Esophagus (tissue), 2 donors: Measurements from ENCODE around the gene MGST3. TPM values are rescaled to one million over a fixed set of nuclear protein-coding genes. Genes with fewer than 3 reads are reported as not detected.
"Not testable (repeated sequence)": the region's sequence is repeated elsewhere in the genome, so short reads cannot be mapped to it uniquely, and the experiment has no call there.

Experiments
- H3K27ac ChIP-seq, 2 donors: one replicate each; pipeline ENCODE4 v1.5.1; 2013; ENCODE audit warnings: low read depth in 2 of 2, mild to moderate bottlenecking in 2 of 2, inconsistent platforms in 1 of 2, low read length in 1 of 2, moderate library complexity in 1 of 2
- H3K27me3 ChIP-seq, 2 donors: one replicate each; pipeline ENCODE4 v1.6.1; 2013; ENCODE audit warnings: low read length in 2 of 2, control low read depth in 1 of 2, mild to moderate bottlenecking in 1 of 2; ENCODE audit not compliant: insufficient read depth in 2 of 2, control insufficient read depth in 1 of 2
- H3K36me3 ChIP-seq, 2 donors: one replicate each; pipeline ENCODE4 v1.6.1; 2013; ENCODE audit warnings: low read length in 1 of 2; ENCODE audit not compliant: control insufficient read depth in 2 of 2, insufficient read depth in 2 of 2
- H3K4me1 ChIP-seq, 2 donors: one replicate each; pipeline ENCODE4 v1.6.1; 2013; ENCODE audit warnings: low read length in 1 of 2; ENCODE audit not compliant: control insufficient read depth in 2 of 2, insufficient read depth in 2 of 2
- H3K4me3 ChIP-seq, 2 donors: one replicate each; pipeline ENCODE4 v1.5.1; 2013; ENCODE audit warnings: low read length in 2 of 2, mild to moderate bottlenecking in 2 of 2, low read depth in 1 of 2, moderate library complexity in 1 of 2
- H3K9me3 ChIP-seq, 2 donors: one replicate each; pipeline ENCODE4 v1.6.1; 2013; ENCODE audit warnings: mild to moderate bottlenecking in 2 of 2, low read depth in 1 of 2, low read length in 1 of 2, moderate library complexity in 1 of 2; ENCODE audit not compliant: control insufficient read depth in 2 of 2, insufficient read depth in 1 of 2
- WGBS, 2 donors: extraction: QIAGEN DNeasy Blood & Tissue Kit; methylation state at CpG; one replicate each; pipeline ENCODE4 v1.1.7; 2013; 5-methylcytosine and 5-hydroxymethylcytosine counted together
- polyA plus RNA-seq, 2 donors: library from polyadenylated mRNA; stranded (reverse); fragments of 200-250 nt; gene quantifications; one replicate each; pipeline ENCODE4 v1.2.3, GENCODE V29; 2013
- donor health status: healthy with polysubstance abuse.
- donor health status: Bipolar disorder and iron deficiency.

Gene MGST3
- polyA plus RNA-seq, 2 donors: 100 to 148 TPM

DNA sequence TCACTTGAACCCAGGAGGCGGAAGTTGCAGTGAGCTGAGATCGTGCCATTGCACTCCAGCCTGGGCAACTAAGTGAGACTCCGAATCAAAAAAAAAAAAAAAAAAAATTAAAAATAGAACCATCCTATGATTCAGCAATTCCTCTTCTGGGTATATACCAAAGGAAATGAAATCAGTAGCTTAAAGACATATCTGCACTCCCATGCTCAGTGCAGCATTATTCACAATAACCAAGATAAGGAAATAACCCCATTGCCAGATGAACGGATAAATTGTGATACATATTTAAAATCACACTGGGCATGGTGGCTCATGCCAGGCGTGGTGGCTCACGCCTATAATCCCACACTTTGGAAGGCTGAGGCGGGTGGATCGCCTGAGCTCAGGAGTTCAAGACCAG lies 43.6 kb downstream of the MGST3 start:
- Histone ChIP-seq H3K27me3 (no peaks in the 10 kb centered on the region), H3K27ac (no peak overlapping the region), H3K4me3 (no peak overlapping the region), H3K9me3 (no peaks in the 10 kb centered on the region), H3K36me3 (peaks cover 6 to 8% of the 10 kb centered on the region in 2 donors), H3K4me1 (no peaks in the 10 kb centered on the region)
- WGBS, 2 donors: 86 to 91% methylated on average over 8 of the region's 8 CpGs

DNA sequence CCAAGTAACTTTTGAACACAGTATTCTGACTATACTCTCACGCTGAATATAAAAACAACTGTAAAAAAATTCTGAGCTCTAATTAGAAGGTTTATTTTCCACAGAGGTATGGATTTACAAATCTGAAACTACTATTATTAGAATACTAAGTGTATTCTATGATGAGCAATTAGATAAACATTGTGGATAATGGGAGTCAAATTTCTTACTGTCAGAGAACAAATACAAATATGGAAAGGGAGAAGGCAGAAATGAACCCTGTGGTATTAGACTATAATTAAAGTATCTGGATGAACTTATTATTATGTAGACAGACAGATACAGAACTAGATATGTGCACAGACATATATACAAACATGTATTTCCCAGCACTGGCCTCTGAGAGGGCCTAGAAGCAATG lies 44.8 kb downstream of the MGST3 start:
- H3K4me1 ChIP-seq: no peaks in the 10 kb centered on the region
- H3K36me3 ChIP-seq: peaks cover 6 to 11% of the 10 kb centered on the region in 2 donors
- 95 to 97% methylated on average over 1 of the region's 1 CpG for WGBS, 2 donors

DNA sequence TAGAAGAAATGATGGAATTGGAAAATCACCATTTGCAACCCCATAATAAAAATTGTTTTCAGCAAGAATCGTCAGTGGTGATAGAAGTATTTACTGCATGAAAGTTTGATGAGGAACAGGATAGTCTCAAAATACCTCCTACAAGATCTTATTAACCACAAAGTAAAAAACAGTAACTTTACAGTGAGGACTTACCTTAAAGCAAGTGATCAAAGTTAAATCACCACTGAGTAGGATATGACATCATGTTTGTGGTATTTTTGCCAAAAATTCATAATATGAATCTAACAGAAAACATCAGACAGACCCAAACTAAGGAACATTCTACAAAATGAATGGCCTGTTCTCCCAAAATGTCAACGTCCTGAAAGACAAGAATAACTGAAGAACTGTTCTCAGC lies 47.5 kb downstream of the MGST3 start:
- Histone ChIP-seq H3K27ac (no peak overlapping the region), H3K9me3 (no peaks in the 10 kb centered on the region), H3K4me3 (no peak overlapping the region), H3K4me1 (no peaks in the 10 kb centered on the region), H3K36me3 (peaks cover 13 to 19% of the 10 kb centered on the region in 2 donors), H3K27me3 (no peaks in the 10 kb centered on the region)
- WGBS, 2 donors: 1 to 46% methylated on average over 2 of the region's 2 CpGs

More for the DNA sequence above, 44.8 kb downstream of the MGST3 start:
- no peaks in the 10 kb centered on the region for H3K27me3 ChIP-seq
- H3K27ac ChIP-seq: no peak overlapping the region
- H3K9me3 ChIP-seq: no peaks in the 10 kb centered on the region
- no peak overlapping the region for H3K4me3 ChIP-seq

GRCh38 chr1:165679282-165680036 lies 48.4 kb downstream of the MGST3 start:
- H3K4me3 ChIP-seq: no peak overlapping the region
- H3K9me3 ChIP-seq: no peaks in the 10 kb centered on the region
- no peak overlapping the region for H3K27ac ChIP-seq
- WGBS, 2 donors: 45 to 100% methylated on average over 1 of the region's 1 CpG
- H3K4me1 ChIP-seq: no peaks in the 10 kb centered on the region
- H3K27me3 ChIP-seq: no peaks in the 10 kb centered on the region
- peaks cover 13 to 19% of the 10 kb centered on the region in 2 donors for H3K36me3 ChIP-seq

DNA sequence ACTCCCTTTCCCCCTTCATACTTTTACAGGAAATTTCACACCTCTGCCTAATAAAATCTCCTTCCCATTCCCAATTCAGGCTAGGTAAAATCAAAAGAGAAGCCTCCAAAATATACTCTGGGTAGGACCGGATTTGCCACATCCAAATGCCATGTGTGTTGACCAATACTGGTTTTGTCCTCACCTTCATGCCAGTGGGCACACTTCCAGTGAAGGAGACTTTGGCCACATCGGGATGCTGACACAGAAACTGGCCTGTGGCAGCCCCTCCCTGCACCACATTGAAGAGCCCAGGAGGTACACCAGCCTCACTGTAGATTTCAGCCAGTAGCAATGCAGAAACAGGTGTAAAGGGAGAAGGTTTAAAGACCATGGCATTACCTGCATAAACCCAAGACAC lies 49.3 kb downstream of the MGST3 start:
- Histone ChIP-seq H3K4me1 (no peaks in the 10 kb centered on the region), H3K9me3 (no peaks in the 10 kb centered on the region), H3K27ac (no peak overlapping the region), H3K36me3 (peaks cover 13 to 19% of the 10 kb centered on the region in 2 donors), H3K27me3 (no peaks in the 10 kb centered on the region), H3K4me3 (no peak overlapping the region)
- WGBS, 2 donors: 90% methylated on average over 2 of the region's 2 CpGs

GRCh38 chr1:165680773-165681172 lies 49.7 kb downstream of the MGST3 start:
- H3K27ac ChIP-seq, H3K4me1 ChIP-seq, H3K27me3 ChIP-seq, H3K4me3 ChIP-seq, H3K9me3 ChIP-seq: not testable (repeated sequence)
- H3K36me3 ChIP-seq: peaks cover 13 to 22% of the 10 kb centered on the region in 2 donors
- 97 to 98% methylated on average over 4 of the region's 4 CpGs for WGBS, 2 donors

DNA sequence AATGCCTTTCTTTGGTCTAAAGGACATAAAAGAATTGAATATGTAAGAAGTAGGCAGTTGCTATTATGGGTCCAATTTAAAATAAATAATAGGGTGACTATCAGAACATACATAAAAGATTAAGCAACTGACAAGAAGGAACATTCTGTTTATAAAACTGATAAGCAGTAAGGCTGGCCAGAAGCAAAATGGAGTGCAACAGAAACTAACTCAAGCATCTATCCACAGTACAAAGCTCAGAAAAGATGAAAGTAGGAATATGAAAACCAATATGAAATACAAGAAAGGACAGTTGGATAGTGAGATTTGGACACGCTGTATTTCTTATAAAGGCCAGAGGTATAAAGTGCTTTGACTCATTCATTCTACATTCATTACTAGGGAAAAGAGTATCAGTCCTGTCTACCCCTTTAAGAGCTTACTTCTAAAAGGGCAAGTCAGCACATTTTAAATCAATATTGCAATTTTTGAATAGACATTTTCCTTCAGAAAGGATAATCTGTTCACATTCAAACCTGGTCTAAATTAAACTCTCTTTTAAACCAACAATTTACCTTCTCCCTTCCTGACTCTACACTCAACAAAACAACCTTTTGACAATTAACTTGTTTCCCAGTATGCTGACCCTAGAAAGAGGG lies 52.9 kb downstream of the MGST3 start:
- Histone ChIP-seq H3K27me3 (no peaks in the 10 kb centered on the region), H3K36me3 (peaks cover 7 to 19% of the 10 kb centered on the region in 2 donors), H3K9me3 (no peaks in the 10 kb centered on the region), H3K4me3 (no peak overlapping the region), H3K4me1 (no peaks in the 10 kb centered on the region), H3K27ac (no peak overlapping the region)
- 2 to 39% methylated on average over 1 of the region's 1 CpG for WGBS, 2 donors

DNA sequence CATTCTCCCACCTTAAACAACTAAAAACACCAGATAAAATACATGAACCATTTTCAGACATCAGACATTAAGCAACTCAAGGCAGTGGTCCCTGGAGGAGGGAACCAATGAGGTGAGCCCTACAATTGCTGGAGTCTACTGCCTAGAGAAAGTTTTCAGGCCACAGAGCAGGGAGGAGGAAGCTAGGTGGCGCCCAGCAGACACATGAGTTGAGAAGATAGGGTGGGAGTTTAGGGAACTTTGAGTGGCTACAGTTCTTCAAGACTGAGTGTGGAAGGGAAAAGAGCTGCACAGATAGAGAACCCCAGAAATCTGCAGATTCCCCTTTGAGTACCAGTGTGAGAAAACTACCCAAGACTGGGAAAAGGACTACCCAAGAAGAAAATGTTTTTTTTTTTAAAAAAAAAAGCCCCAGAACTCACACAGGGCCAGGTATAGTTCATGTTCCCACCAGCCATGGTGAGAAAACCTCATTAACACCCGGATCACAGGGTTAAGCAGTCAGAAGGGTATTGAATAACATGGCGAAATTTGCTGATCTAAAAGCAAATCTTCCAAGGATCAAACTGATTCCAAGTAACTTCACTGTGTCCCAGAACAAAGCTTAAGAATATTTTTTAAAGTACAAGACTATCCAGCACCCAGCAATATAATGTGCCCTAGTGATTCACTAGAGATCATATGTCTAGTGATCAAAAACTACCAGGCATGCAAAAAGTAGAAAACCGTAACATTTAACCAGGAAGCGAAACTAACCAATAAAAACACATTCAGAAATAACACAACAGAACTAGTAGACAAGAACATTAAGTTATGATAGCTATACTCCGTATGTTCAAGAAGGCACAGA lies 55.3 kb downstream of the MGST3 start:
- Histone ChIP-seq H3K36me3 (peaks cover 7 to 11% of the 10 kb centered on the region in 2 donors), H3K9me3 (no peaks in the 10 kb centered on the region), H3K4me1 (no peaks in the 10 kb centered on the region), H3K27ac (no peak overlapping the region), H3K27me3 (no peaks in the 10 kb centered on the region), H3K4me3 (no peak overlapping the region)
- 81 to 83% methylated on average over 6 of the region's 6 CpGs for whole genome bisulfite sequencing, 2 donors

- H3K36me3 ChIP-seq: peaks cover 5 to 8% of the 10 kb centered on the region in 2 donors
- H3K4me3 ChIP-seq: no peak overlapping the region
- WGBS, 2 donors: 80 to 83% methylated on average over 2 of the region's 2 CpGs
- no peaks in the 10 kb centered on the region for H3K4me1 ChIP-seq
- H3K27me3 ChIP-seq: no peaks in the 10 kb centered on the region
- no peak overlapping the region for H3K27ac ChIP-seq
- H3K9me3 ChIP-seq: no peaks in the 10 kb centered on the region
Measured at GRCh38 chr1:165686971-165687433, 56.0 kb downstream of the MGST3 start.
